ENCODE results near the gene DDX51. TPM values are rescaled to one million over a fixed set of nuclear protein-coding genes. Genes with fewer than 3 reads are reported as not detected.

The DDX51 gene
- total RNA-seq, 2 donors from 2014 or later, result 16.1 to 27.4 TPM

GRCh38 chr12:132154941-132155770, 11.0 kb upstream of the DDX51 start:
- H3K4me1 ChIP-seq, result peaks cover 8% of the 10 kb centered on the region
- H3K4me3 ChIP-seq, result no peak overlapping the region
- no peak overlapping the region for H3K27ac ChIP-seq
- TF ChIP-seq, protein P1, sequence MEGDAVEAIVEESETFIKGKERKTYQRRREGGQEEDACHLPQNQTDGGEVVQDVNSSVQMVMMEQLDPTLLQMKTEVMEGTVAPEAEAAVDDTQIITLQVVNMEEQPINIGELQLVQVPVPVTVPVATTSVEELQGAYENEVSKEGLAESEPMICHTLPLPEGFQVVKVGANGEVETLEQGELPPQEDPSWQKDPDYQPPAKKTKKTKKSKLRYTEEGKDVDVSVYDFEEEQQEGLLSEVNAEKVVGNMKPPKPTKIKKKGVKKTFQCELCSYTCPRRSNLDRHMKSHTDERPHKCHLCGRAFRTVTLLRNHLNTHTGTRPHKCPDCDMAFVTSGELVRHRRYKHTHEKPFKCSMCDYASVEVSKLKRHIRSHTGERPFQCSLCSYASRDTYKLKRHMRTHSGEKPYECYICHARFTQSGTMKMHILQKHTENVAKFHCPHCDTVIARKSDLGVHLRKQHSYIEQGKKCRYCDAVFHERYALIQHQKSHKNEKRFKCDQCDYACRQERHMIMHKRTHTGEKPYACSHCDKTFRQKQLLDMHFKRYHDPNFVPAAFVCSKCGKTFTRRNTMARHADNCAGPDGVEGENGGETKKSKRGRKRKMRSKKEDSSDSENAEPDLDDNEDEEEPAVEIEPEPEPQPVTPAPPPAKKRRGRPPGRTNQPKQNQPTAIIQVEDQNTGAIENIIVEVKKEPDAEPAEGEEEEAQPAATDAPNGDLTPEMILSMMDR (IDR thresholded peaks at IDR 0.05), result no peak
- no peak for TF ChIP-seq POLR2A (IDR thresholded peaks at IDR 0.05)
- DNase-seq (no peak), ATAC-seq (no peak)
- peaks cover 0 to 3% of the 10 kb centered on the region in 2 donors for H3K36me3 ChIP-seq (replicated peaks in 1 of 2; ENCODE audit: insufficient read depth in 1 of 2, low read depth in 2 of 2)
- H3K9me3 ChIP-seq, result no peaks in the 10 kb centered on the region
- no peaks in the 10 kb centered on the region for H3K27me3 ChIP-seq
- intact Hi-C loops (cut with DNase I), result loop anchor here (10.0 kb wide), 1 partner anchor 460 kb away; the partner anchor contains the start of genes LRCOL1 and P2RX2
- 88 to 93% methylated on average over 49 to 51 of the region's 51 CpGs for WGBS, 2 donors

DNA sequence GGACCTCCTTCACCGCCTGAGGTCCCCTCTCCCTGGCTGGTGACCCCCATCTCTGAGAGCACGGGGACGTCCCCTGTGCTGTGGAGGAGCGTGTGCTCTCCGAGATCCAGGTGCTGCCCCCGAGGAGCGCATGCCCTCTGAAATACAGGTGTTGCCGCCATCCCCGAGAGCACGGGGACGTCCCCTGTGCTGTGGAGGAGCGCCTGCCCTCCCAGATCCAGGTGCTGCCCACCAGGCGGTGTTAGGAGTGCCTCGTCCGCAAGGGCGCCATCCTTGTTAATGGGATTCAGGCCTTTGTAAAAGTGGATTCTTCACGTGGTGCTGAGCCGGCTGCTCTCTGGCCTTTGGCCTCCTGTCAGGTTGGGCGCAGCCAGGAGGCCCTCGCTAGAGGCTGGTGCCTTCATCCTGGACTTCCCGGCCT, 10.2 kb upstream of the DDX51 start:
- H3K27ac ChIP-seq, result no peak overlapping the region
- peak; percentile 14 for ATAC-seq
- H3K9me3 ChIP-seq, result no peaks in the 10 kb centered on the region
- peaks cover 8% of the 10 kb centered on the region for H3K4me1 ChIP-seq
- no peaks in the 10 kb centered on the region for H3K27me3 ChIP-seq
- H3K4me3 ChIP-seq, result no peak overlapping the region
- TF ChIP-seq, protein P1 (IDR thresholded peaks at IDR 0.05), result no peak
- no peak for TF ChIP-seq POLR2A (IDR thresholded peaks at IDR 0.05)
- DNase-seq, result no peak
- intact Hi-C loops (cut with DNase I), result loop anchor here (10.0 kb wide), 1 partner anchor 460 kb away; the partner anchor contains the start of genes LRCOL1 and P2RX2
- H3K36me3 ChIP-seq (replicated peaks in 1 of 2; ENCODE audit: insufficient read depth in 1 of 2, low read depth in 2 of 2), result peaks cover 0 to 3% of the 10 kb centered on the region in 2 donors
- 63 to 79% methylated on average over 11 to 21 of the region's 21 CpGs for WGBS, 2 donors

DNA sequence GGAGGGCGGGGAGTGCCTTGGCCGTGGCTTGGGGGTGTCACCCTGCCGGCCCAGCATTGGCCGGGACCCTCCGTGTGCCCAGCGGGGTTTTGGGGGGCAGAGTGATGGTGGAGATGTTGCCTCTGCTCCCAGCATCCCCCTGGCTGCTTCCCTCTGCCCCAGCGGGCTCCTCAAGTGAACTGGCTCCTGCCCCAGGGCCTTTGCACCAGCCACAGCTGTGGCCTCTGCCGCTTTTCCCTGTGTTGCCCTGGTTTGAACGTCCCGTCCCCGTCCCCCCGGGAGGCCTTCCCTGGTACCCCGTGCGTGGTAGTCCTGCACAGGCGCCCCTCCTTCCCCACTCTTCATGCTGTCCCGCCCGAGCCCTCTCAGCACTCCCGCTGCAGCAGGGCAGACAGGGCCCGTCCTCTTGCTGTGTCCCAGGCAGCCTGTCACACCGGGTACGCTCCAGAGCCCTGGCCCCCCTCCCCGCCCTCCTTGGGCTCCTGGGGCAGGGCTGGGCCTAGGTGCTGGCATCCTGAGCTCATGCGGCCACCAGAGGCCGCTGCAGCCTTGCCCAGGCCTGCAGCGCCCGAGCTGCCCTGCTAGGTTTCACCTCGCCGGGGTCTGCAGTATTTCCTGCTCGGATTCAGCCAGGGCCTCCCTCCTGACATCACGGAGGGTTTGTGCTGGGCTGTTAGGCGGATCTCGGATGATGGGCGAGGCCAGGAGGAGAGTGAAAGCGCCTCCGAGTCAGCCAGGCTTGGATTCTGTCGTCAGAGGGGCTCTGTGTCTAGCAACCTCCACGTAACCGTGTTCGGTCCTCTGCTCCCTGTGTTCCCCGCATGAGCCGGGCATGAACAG, 9.6 kb upstream of the DDX51 start:
- no peak overlapping the region for H3K4me3 ChIP-seq
- DNase-seq, result peak; percentile 64 to 77 (median 66)
- intact Hi-C loops (cut with DNase I), result loop anchor here (10.0 kb wide), 1 partner anchor 461 kb away; the partner anchor contains the start of genes LRCOL1 and P2RX2

GRCh38 chr12:132152953-132153352, 8.8 kb upstream of the DDX51 start:
- intact Hi-C loops (cut with DNase I), result loop anchor here (10.0 kb wide), 1 partner anchor 462 kb away; the partner anchor contains the start of genes LRCOL1 and P2RX2
- peaks cover 0 to 3% of the 10 kb centered on the region in 2 donors for H3K36me3 ChIP-seq (replicated peaks in 1 of 2; ENCODE audit: insufficient read depth in 1 of 2, low read depth in 2 of 2)
- no peak overlapping the region for H3K27ac ChIP-seq
- DNase-seq, result no peak
- WGBS, 2 donors, result 84 to 90% methylated on average over 12 to 20 of the region's 20 CpGs
- TF ChIP-seq, protein P1 (IDR thresholded peaks at IDR 0.05), result no peak
- TF ChIP-seq POLR2A (IDR thresholded peaks at IDR 0.05), result no peak
- no peaks in the 10 kb centered on the region for H3K9me3 ChIP-seq
- no peak overlapping the region for H3K4me3 ChIP-seq
- peaks cover 8% of the 10 kb centered on the region for H3K4me1 ChIP-seq
- H3K27me3 ChIP-seq, result no peaks in the 10 kb centered on the region
- ATAC-seq, result no peak

More for the DNA sequence above, 9.6 kb upstream of the DDX51 start:
- peaks cover 0 to 3% of the 10 kb centered on the region in 2 donors for H3K36me3 ChIP-seq (replicated peaks in 1 of 2; ENCODE audit: insufficient read depth in 1 of 2, low read depth in 2 of 2)
- no peaks in the 10 kb centered on the region for H3K27me3 ChIP-seq
- ATAC-seq, result peak; percentile 90
- WGBS, 2 donors, result 38 to 55% methylated on average over 22 to 34 of the region's 41 CpGs
- H3K27ac ChIP-seq, result no peak overlapping the region
- peaks cover 8% of the 10 kb centered on the region for H3K4me1 ChIP-seq
- no peaks in the 10 kb centered on the region for H3K9me3 ChIP-seq
- TF ChIP-seq, protein P1 (IDR thresholded peaks at IDR 0.05), result peak; percentile 77 to 90 (median 84)
- peak in 1 of 3 donors; percentile 7 for TF ChIP-seq POLR2A (IDR thresholded peaks at IDR 0.05)
